Measurements from ENCODE around the gene CERS4. TPM values are rescaled to one million over a fixed set of nuclear protein-coding genes. Genes with fewer than 3 reads are reported as not detected.

CERS4 gene
- polyA plus RNA-seq, 1 donor from 2014 or later, result 59.3 TPM

GRCh38 chr19:8168537-8168936 is 40.6 kb upstream of the CERS4 start:
- Histone ChIP-seq H3K79me2 (replicated peaks; ENCODE audit: insufficient read depth, low read length) (no peaks in the 10 kb centered on the region), H3K9ac (ENCODE audit: low read length) (no peak overlapping the region), H3K9me2 (ENCODE audit: insufficient read depth, low read length) (no peaks in the 10 kb centered on the region), H3K4me2 (ENCODE audit: low read length) (no peak overlapping the region), H3K27ac (ENCODE audit: low read length) (no peak overlapping the region), H3F3A (ENCODE audit: insufficient read depth, low read length, poor library complexity, severe bottlenecking) (no peaks in the 10 kb centered on the region), H3K36me3 (ENCODE audit: insufficient read depth, low read length) (no peaks in the 10 kb centered on the region), H3K27me3 (ENCODE audit: insufficient read depth, low read depth, low read length) (no peaks in the 10 kb centered on the region), H2AFZ (ENCODE audit: low read depth, low read length) (no peak overlapping the region), H4K20me1 (ENCODE audit: insufficient read depth) (no peaks in the 10 kb centered on the region), H3K4me3 (ENCODE audit: low read length) (no peak overlapping the region), H3K9me3 (ENCODE audit: low read length) (no peaks in the 10 kb centered on the region)
- no peak for TF ChIP-seq EZH2 (IDR thresholded peaks at IDR 0.05; ENCODE audit: borderline replicate concordance, insufficient read depth, low read length, poor library complexity, severe bottlenecking)
- no peak for TF ChIP-seq CTCF (IDR thresholded peaks at IDR 0.05; ENCODE audit: poor library complexity, severe bottlenecking)
- no peak for TF ChIP-seq POLR2AphosphoS5 (IDR thresholded peaks at IDR 0.05)
- TF ChIP-seq EP300 (conservative IDR thresholded peaks at IDR 0.05; ENCODE audit: poor library complexity, severe bottlenecking), result no peak
- no peak for TF ChIP-seq TAF1 (IDR thresholded peaks at IDR 0.05; ENCODE audit: low read depth)
- TF ChIP-seq, protein P1, sequence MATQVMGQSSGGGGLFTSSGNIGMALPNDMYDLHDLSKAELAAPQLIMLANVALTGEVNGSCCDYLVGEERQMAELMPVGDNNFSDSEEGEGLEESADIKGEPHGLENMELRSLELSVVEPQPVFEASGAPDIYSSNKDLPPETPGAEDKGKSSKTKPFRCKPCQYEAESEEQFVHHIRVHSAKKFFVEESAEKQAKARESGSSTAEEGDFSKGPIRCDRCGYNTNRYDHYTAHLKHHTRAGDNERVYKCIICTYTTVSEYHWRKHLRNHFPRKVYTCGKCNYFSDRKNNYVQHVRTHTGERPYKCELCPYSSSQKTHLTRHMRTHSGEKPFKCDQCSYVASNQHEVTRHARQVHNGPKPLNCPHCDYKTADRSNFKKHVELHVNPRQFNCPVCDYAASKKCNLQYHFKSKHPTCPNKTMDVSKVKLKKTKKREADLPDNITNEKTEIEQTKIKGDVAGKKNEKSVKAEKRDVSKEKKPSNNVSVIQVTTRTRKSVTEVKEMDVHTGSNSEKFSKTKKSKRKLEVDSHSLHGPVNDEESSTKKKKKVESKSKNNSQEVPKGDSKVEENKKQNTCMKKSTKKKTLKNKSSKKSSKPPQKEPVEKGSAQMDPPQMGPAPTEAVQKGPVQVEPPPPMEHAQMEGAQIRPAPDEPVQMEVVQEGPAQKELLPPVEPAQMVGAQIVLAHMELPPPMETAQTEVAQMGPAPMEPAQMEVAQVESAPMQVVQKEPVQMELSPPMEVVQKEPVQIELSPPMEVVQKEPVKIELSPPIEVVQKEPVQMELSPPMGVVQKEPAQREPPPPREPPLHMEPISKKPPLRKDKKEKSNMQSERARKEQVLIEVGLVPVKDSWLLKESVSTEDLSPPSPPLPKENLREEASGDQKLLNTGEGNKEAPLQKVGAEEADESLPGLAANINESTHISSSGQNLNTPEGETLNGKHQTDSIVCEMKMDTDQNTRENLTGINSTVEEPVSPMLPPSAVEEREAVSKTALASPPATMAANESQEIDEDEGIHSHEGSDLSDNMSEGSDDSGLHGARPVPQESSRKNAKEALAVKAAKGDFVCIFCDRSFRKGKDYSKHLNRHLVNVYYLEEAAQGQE (IDR thresholded peaks at IDR 0.05; ENCODE audit: borderline replicate concordance), result no peak
- no peak for TF ChIP-seq SMC3 (conservative IDR thresholded peaks at IDR 0.05; ENCODE audit: poor library complexity)
- TF ChIP-seq RAD21 (conservative IDR thresholded peaks at IDR 0.05), result no peak
- TF ChIP-seq MXI1 (conservative IDR thresholded peaks at IDR 0.05; ENCODE audit: poor library complexity, severe bottlenecking), result no peak

DNA sequence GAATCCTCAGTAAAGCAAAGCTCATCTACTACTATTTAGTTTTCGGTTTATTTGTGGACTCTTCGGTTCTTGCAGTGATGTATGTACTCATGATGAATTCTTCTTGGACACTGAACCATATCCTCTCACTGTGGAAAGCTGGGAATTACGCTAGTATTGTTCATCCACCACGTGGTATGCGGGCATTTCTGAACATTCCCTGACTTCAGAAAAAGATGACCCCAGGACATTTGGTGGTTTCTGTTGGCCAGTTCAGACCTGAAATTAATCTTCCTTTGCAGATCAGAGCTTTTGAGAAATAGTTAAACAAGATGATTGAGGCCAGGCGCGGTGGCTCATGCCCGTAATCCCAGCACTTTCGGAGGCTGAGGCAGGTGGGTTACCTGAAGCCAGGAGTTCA is 34.5 kb upstream of the CERS4 start:
- H2AFZ ChIP-seq (ENCODE audit: low read depth, low read length), result no peak overlapping the region
- no peak overlapping the region for H3K9ac ChIP-seq (ENCODE audit: low read length)

More for the DNA sequence above, 34.5 kb upstream of the CERS4 start:
- Histone ChIP-seq H3K27ac (ENCODE audit: low read length) (no peak overlapping the region), H3K79me2 (replicated peaks; ENCODE audit: insufficient read depth, low read length) (no peaks in the 10 kb centered on the region), H3K27me3 (ENCODE audit: insufficient read depth, low read depth, low read length) (no peaks in the 10 kb centered on the region), H3K4me3 (ENCODE audit: low read length) (no peak overlapping the region), H3K9me3 (ENCODE audit: low read length) (no peaks in the 10 kb centered on the region), H3K9me2 (ENCODE audit: insufficient read depth, low read length) (no peaks in the 10 kb centered on the region), H4K20me1 (ENCODE audit: insufficient read depth) (no peaks in the 10 kb centered on the region), H3K4me2 (ENCODE audit: low read length) (no peak overlapping the region), H3K36me3 (ENCODE audit: insufficient read depth, low read length) (no peaks in the 10 kb centered on the region), H3F3A (ENCODE audit: insufficient read depth, low read length, poor library complexity, severe bottlenecking) (no peaks in the 10 kb centered on the region)
- TF ChIP-seq SMC3 (conservative IDR thresholded peaks at IDR 0.05; ENCODE audit: poor library complexity) (no peak), POLR2AphosphoS5 (IDR thresholded peaks at IDR 0.05) (no peak), EZH2 (IDR thresholded peaks at IDR 0.05; ENCODE audit: borderline replicate concordance, insufficient read depth, low read length, poor library complexity, severe bottlenecking) (no peak), RAD21 (conservative IDR thresholded peaks at IDR 0.05) (no peak), TAF1 (IDR thresholded peaks at IDR 0.05; ENCODE audit: low read depth) (no peak), EP300 (conservative IDR thresholded peaks at IDR 0.05; ENCODE audit: poor library complexity, severe bottlenecking) (no peak), CTCF (IDR thresholded peaks at IDR 0.05; ENCODE audit: poor library complexity, severe bottlenecking) (no peak), MXI1 (conservative IDR thresholded peaks at IDR 0.05; ENCODE audit: poor library complexity, severe bottlenecking) (no peak)
- TF ChIP-seq, protein P1 (IDR thresholded peaks at IDR 0.05; ENCODE audit: borderline replicate concordance), result no peak

Measured in neural cell (in vitro differentiated cells).